Muscle of arm (tissue), 12 donors: ENCODE data around the gene GIMAP8. TPM values are rescaled to one million over a fixed set of nuclear protein-coding genes. Genes with fewer than 3 reads are reported as not detected.
"Not testable (repeated sequence)": the region's sequence is repeated elsewhere in the genome, so short reads cannot be mapped to it uniquely, and the experiment has no call there.

Source experiments
- DNase-seq: peaks from one replicate; pipeline ENCODE4 v3.0.0-alpha.2; 2013
- polyA plus RNA-seq, 12 donors: library from polyadenylated mRNA; unstranded; fragments of 120-200 nt; gene quantifications; one replicate each; pipeline ENCODE4 v1.2.1, GENCODE V29; 2013; ENCODE audit not compliant: insufficient read length in 12 of 12

GIMAP8 gene
- polyA plus RNA-seq, 12 donors = 5.4 to 11.2 (median 6.5) TPM; not detected in 1

DNA sequence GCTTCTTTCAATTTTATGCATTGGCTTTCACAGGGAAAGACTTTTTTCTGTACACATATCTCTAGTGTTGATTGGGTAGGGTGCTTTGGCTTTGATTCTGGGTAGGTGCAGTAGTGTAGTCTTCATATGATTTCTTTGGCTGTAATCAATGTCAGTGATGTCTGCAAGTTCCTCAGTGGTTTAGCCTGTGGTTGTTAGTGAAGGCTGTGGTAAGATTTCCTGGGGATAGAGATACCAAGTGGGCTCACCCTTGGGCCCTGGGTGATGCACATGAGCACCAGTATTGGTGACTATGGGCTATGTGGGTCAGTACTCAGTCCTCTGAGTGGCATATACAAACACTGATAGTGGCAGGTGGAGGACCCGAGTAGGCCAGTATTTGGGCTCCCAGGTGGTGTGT is 13.0 kb downstream of the GIMAP8 start:
- no peak for DNase-seq

DNA sequence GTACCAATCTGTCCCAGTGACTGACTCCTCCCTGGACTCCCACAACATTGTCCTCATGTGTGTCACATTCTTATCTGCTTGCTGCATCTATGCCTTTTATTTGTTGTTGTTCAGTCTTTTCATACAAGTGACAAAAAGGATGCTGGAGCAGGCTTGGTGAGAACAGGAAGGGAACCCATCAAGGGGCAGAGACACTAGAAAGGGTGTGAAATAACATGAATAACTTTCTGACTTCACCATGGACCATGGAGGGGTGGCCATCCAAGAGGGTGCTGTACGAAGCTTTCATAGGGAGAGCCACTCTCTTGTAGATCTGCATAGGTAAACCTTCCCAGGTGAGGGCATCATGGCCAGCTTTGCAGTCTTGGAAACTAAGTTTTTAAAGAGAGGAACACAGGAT is 14.5 kb downstream of the GIMAP8 start:
- no peak for DNase-seq

GRCh38 chr7:150465414-150465813 is 15.0 kb downstream of the GIMAP8 start:
- DNase-seq = no peak

- no peak for DNase-seq
These were observed 16.0 kb downstream of the GIMAP8 start for GRCh38 chr7:150466477-150466876.

DNA sequence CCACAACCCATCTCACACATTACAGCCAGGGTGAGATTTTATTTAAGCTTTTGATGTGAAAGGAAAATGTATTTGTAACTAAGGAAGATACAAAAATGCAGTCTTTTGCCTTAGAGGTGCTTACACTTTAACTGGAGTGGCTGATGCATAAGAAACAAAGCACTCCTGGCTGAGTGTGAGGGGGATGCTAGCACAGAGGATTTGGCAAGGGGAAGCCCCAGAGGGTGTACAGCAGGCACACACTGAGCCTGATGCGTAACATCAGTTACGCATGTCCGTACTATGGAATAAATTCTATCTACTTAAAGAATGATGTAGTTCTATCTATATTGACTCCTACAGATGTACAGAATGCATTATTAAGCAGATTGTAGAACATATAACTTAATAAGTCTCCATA is 17.8 kb downstream of the GIMAP8 start:
- DNase-seq = no peak

DNA sequence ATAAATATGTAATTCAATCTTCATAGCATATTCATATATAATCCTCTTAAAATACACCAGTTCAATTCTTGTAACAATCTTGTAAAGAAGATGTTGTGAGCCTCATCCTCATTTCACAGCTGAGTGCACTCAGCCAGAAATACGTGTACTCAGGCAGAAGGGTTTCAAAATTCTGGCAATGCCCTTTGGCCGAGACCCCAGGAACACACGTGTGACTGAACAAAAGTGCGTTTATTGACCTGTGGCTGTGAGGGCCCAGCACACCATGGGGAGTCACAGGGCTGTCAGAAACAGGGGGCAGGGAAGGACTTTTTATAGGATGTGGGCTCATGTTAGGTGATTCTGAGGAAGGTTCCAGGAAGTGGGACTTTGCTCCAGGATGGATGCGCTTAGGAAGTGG is 21.5 kb downstream of the GIMAP8 start:
- DNase-seq = no peak

DNA sequence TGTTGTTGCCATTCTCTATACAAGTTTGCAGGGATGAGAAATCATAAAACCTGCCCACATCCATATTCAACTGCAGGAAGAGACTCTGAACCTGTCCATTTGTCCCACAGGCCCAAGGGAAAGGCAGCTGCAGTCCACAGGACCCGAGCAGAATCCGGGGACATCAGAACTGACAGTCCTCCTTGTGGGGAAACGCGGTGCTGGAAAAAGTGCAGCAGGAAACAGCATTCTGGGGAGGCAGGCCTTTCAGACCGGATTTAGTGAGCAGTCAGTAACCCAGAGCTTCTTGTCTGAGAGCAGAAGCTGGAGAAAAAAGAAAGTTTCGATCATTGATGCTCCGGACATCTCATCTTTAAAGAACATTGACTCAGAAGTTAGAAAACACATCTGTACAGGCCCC is 23.5 kb downstream of the GIMAP8 start:
- DNase-seq = no peak

GRCh38 chr7:150476285-150476684 is 25.9 kb downstream of the GIMAP8 start:
- no peak for DNase-seq

DNA sequence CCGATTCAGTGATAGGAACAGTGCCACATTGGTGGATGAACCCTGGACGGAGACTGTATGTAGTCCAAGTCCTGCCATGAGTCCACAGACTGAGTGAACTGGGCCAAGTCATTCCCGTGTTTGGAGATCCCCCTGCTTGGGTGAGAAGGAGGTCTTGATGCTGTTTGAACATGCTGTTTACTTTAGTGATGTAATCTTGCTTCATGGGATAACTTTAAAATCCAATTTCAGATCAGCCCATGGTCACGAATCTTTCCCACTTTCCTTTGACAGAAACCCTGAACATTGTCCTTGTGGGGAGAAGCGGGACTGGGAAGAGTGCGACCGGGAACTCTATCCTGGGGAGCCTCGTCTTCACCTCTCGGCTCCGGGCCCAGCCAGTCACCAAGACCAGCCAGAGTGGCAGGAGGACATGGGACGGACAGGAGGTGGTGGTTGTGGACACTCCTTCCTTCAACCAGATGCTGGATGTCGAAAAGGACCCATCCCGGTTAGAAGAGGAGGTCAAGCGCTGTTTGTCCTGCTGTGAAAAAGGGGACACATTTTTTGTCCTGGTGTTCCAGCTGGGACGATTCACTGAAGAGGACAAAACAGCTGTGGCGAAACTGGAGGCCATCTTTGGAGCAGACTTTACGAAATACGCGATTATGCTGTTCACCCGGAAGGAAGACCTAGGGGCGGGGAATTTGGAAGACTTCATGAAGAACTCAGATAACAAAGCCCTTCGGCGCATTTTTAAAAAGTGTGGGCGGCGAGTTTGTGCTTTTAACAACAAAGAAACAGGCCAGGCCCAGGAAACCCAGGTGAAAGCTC is 26.6 kb downstream of the GIMAP8 start:
- DNase-seq = no peak

GRCh38 chr7:150479023-150479716 is 28.7 kb downstream of the GIMAP8 start:
- no peak for DNase-seq

DNA sequence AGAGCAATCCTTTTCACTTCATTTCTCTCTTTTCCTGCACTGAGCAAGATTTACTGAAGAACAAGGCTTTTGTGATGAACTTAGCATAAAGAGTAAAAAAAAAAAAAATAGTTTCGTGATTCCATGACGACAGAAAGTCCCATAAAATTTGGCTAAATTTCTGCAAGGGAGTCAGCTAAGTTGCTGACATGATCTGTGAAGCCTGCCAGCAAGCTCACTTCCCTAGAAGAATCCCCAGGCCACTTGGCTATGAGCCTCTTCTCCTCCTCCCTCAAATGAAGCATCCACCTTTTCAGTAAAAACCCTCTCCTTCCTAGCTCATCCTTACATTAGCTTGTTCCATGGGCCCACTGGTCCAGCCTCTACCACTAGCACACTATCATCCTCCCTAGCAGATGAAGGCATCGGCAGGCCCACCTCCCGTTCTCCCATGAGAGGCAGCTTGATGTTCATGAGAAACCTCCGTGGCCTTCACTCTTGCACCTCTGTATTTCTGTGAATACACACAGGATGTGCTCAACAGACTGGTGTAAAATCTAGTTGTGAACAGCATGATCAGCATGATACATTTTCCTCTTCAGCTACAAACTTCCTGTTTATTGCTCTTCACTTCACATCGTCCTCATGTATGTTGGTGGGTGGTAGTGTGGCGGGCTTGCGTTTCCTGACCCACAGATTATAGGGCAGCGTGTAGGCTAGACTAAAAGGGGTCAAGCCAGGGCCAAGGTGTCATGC is 30.9 kb downstream of the GIMAP8 start:
- no peak for DNase-seq

DNA sequence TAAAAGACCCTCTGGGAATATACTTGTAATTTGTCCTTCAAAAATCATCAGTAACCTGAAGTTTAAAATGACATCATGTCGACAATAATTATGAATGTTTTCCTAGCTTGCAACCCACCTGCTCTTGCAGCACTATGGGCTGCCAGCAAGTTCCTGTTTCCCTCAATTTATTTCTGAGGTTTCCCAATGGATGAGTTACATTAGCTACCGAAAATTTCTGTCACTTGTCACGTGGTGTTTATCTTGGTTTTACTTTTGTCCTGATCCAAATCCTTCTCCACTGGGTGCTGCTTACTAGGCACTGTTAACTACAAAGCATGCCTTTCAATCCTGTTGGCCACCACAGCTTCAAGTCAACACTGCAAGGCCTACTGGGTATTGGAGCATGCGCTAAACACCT is 31.5 kb downstream of the GIMAP8 start:
- no peak for DNase-seq

- not testable (repeated sequence) for DNase-seq
These were observed 33.1 kb downstream of the GIMAP8 start for GRCh38 chr7:150483514-150483913.

- DNase-seq = not testable (repeated sequence)
These were observed 33.6 kb downstream of the GIMAP8 start for GRCh38 chr7:150484071-150484470.

DNA sequence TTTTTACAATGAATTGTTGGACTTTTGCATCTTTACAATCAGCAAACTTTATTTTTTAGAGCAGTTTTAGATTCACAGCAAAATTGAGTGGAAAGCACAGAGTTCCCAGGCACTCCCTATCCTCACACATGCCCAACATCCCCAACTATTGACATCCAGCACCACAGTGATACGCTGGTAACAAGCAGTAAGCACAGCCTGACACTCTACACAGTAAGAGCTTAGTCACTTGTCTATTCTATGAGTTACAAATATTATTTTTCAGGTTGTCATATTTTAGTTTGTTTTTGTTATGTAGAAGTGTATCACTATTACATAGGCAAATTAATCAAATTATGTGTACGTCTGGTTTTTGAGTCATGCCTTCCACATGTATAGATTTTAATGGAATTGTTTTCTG is 37.2 kb downstream of the GIMAP8 start:
- DNase-seq = no peak

- no peak for DNase-seq
These were observed 39.4 kb downstream of the GIMAP8 start for GRCh38 chr7:150489782-150490181.

DNA sequence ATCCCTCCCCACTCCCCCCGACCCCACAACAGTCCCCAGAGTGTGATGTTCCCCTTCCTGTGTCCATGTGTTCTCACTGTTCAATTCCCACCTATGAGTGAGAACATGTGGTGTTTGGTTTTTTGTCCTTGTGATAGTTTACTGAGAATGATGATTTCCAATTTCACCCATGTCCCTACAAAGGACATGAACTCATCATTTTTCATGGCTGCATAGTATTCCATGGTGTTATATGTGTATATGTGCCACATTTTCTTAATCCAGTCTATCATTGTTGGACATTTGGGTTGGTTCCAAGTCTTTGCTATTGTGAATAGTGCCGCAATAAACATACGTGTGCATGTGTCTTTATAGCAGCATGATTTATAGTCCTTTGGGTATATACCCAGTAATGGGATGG is 43.0 kb downstream of the GIMAP8 start:
- not testable (repeated sequence) for DNase-seq

GRCh38 chr7:150502519-150502918 is 52.1 kb downstream of the GIMAP8 start:
- DNase-seq = no peak

DNA sequence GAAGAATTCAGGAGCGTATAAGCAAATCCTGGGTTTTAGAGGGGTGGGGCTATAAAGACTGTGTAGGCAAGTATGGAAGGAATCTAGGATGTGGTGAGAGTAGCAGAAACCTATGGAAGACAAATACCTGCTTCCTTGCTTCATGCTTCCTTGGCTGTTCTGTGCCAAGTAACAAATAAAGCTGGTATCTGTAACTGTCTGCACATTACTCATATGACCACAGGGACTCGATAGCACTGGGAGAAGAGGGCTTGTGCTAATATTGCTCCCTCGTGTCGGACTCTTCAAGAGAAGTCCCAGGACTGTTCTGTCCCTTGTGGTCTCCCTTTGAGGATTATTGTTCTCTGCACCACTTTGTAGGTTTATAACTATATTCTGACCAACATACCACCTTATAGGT is 52.7 kb downstream of the GIMAP8 start:
- DNase-seq = no peak

DNA sequence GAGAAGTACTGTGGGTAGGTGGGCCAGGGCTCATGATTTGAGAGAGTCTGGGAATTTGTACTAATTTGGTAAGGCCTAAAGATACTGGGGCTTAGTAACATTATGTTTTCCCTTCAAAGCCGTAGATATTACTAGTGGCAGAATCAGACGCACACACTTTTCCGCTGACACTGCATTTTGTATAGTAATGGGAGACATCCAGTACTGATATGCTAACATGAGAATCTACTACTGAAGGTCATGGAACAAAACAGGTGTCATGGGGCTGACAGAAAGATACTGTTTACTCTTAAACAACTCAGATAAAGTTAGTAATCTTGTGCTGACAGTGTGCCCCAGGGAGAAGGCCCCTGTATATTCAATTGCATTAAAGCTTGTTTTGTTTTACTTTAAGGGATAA is 53.2 kb downstream of the GIMAP8 start:
- no peak for DNase-seq

GRCh38 chr7:150507947-150508602 is 57.6 kb downstream of the GIMAP8 start:
- DNase-seq = no peak

DNA sequence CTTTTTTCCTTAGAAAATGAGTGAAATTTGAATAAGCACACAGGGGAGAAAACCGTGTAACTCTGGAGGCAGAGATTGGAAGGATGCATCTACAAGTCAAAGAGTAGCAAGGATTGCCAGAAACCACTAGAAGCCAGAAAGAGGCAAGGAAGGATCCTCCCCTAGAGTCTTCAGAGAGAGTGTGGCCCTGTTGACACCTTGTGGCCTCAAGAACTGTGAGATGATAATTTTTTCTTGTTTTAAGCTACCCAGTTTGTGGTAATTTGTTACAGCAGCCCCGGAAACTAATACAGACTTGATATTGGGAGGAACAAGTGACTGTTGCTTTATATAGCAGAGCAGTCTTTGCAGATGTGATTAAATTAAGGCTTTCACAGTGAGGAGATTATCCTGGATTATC is 60.6 kb downstream of the GIMAP8 start:
- no peak for DNase-seq
